Adipose tissue (tissue), 3 donors: ENCODE data around the gene KCNH3. TPM values are rescaled to one million over a fixed set of nuclear protein-coding genes. Genes with fewer than 3 reads are reported as not detected.
"Not testable (repeated sequence)": the region's sequence is repeated elsewhere in the genome, so short reads cannot be mapped to it uniquely, and the experiment has no call there.

Source experiments
- H3K27ac ChIP-seq: one replicate; pipeline ENCODE4 v1.5.1; 2013; ENCODE audit warnings: low read depth, low read length
- WGBS, 3 donors: extraction: QIAGEN DNeasy Blood & Tissue Kit; methylation state at CpG; one replicate each; pipeline ENCODE4 v1.1.7; 2013; 5-methylcytosine and 5-hydroxymethylcytosine counted together
- polyA plus RNA-seq, 3 donors: library from polyadenylated mRNA; stranded (reverse); fragments of 200-250 nt; gene quantifications; one replicate each; pipeline ENCODE4 v1.2.3, GENCODE V29; 2013
- donor health status: healthy with polysubstance abuse.
- donor health status: Bipolar disorder and iron deficiency.
- donor health status: healthy.

KCNH3 gene
- polyA plus RNA-seq, 3 donors: 0.21 to 1.8 (median 0.32) TPM

GRCh38 chr12:49604856-49605255, 66.0 kb downstream of the KCNH3 start:
- no peak overlapping the region for H3K27ac ChIP-seq
- WGBS, 3 donors: 50 to 59% (median 58%) methylated on average over 5 of the region's 5 CpGs

GRCh38 chr12:49605539-49605938, 66.7 kb downstream of the KCNH3 start, which contains the start of gene FAM186B:
Gene FAM186B (minus strand): TSS chr12:49605639. CDS start chr12:49605477, 162 bp downstream.
- not testable (repeated sequence) for H3K27ac ChIP-seq
- 90 to 100% (median 92%) methylated on average over 4 of the region's 4 CpGs for WGBS, 3 donors

Other genes starting within 250 kb of the KCNH3 start
- 1 to 10 TPM in 2 of 3 donors, under 1 TPM in 1; 0.43 to 2.4 (median 2.1) TPM for gene PRPH, start 243.9 kb upstream of the KCNH3 start, polyA plus RNA-seq
- gene TROAP, start 215.8 kb upstream of the KCNH3 start, polyA plus RNA-seq: 1 to 10 TPM in 1 of 3 donors, under 1 TPM in 2; 0.22 to 2.4 (median 0.33) TPM
- gene C1QL4, start 201.8 kb upstream of the KCNH3 start, polyA plus RNA-seq: not detected
- 1 to 10 TPM in 1 of 3 donors, under 1 TPM in 2; 0.22 to 4.0 (median 0.62) TPM for gene DNAJC22, start 192.1 kb upstream of the KCNH3 start, polyA plus RNA-seq
- 10 to 100 TPM in 1 of 3 donors, 1 to 10 TPM in 2; 4.8 to 13.4 (median 5.0) TPM for gene SPATS2, start 171.6 kb upstream of the KCNH3 start, polyA plus RNA-seq
- gene MCRS1, start 29.1 kb downstream of the KCNH3 start, polyA plus RNA-seq: 10 to 100 TPM; 26.5 to 42.7 (median 38.3) TPM
- gene FAM186B, start 66.6 kb downstream of the KCNH3 start, polyA plus RNA-seq: 1 to 10 TPM in 1 of 3 donors, under 1 TPM in 2; 0.25 to 1.7 (median 0.67) TPM
- gene PRPF40B, start 84.5 kb downstream of the KCNH3 start, polyA plus RNA-seq: 10 to 100 TPM; 10.1 to 13.4 (median 10.6) TPM
- 1 to 10 TPM; 1.2 to 8.0 (median 7.5) TPM for gene FMNL3, start 168.4 kb downstream of the KCNH3 start, polyA plus RNA-seq
- gene TMBIM6, start 202.5 kb downstream of the KCNH3 start, polyA plus RNA-seq: 100 to 1,000 TPM; 120 to 351 (median 210) TPM